Neural cell (in vitro differentiated cells): Measurements from ENCODE around the gene GAS7. TPM values are rescaled to one million over a fixed set of nuclear protein-coding genes. Genes with fewer than 3 reads are reported as not detected.

Source experiments
- H2AFZ ChIP-seq: fragments of 200-600, 300-800 bp; sonication (generic), shearing (Covaris generic); 2 replicates; pipeline ENCODE4 v1.6.0; 2014; ENCODE audit warnings: low read depth, mild to moderate bottlenecking, antibody characterized with exemption, low read length, moderate library complexity
- H3F3A ChIP-seq: fragments of 200-600 bp; shearing (Covaris generic); 2 replicates; pipeline ENCODE4 v1.6.1; 2016; ENCODE audit warnings: mild to moderate bottlenecking, moderate library complexity, mixed read lengths, antibody characterized with exemption, low read length; ENCODE audit not compliant: insufficient read depth, poor library complexity, severe bottlenecking
- H3K27ac ChIP-seq: fragments of 200-600, 300-800 bp; sonication (generic), shearing (Covaris generic); 2 replicates; pipeline ENCODE4 v1.5.1; 2014; ENCODE audit warnings: mild to moderate bottlenecking, low read length, moderate library complexity
- H3K27me3 ChIP-seq: fragments of 300-800, 200-600 bp; sonication (generic), shearing (Covaris generic); 2 replicates; pipeline ENCODE4 v1.6.0; 2014; ENCODE audit warnings: mild to moderate bottlenecking, low read depth, low read length, moderate library complexity; ENCODE audit not compliant: insufficient read depth
- H3K36me3 ChIP-seq: fragments of 300-800, 200-600 bp; sonication (generic), shearing (Covaris generic); 2 replicates; pipeline ENCODE4 v1.5.1; 2014; ENCODE audit warnings: mild to moderate bottlenecking, antibody characterized with exemption, low read length, moderate library complexity; ENCODE audit not compliant: insufficient read depth
- H3K4me2 ChIP-seq: fragments of 300-800, 200-600 bp; sonication (generic), shearing (Covaris generic); 2 replicates; pipeline ENCODE4 v1.6.0; 2014; ENCODE audit warnings: mild to moderate bottlenecking, low read length
- H3K4me3 ChIP-seq: fragments of 300-800, 200-600 bp; sonication (generic), shearing (Covaris generic); 2 replicates; pipeline ENCODE4 v1.5.1; 2014; ENCODE audit warnings: mild to moderate bottlenecking, low read length, moderate library complexity
- H3K79me2 ChIP-seq: fragments of 200-600 bp; shearing (Covaris generic); replicated peaks from 2 replicates; pipeline ENCODE4 v1.6.0; 2014; ENCODE audit warnings: mild to moderate bottlenecking, low read length, moderate library complexity; ENCODE audit not compliant: insufficient read depth
- H3K9ac ChIP-seq: fragments of 300-800, 200-600 bp; sonication (generic), shearing (Covaris generic); 2 replicates; pipeline ENCODE4 v1.6.1; 2016; ENCODE audit warnings: mild to moderate bottlenecking, low read length, mixed read lengths
- H3K9me2 ChIP-seq: fragments of 200-600 bp; shearing (Covaris generic); 2 replicates; pipeline ENCODE4 v1.6.1; 2016; ENCODE audit warnings: mild to moderate bottlenecking, low read length, mixed read lengths; ENCODE audit not compliant: insufficient read depth
- H3K9me3 ChIP-seq: fragments of 200-600, 300-800 bp; sonication (generic), shearing (Covaris generic); 2 replicates; pipeline ENCODE4 v1.6.1; 2016; ENCODE audit warnings: mild to moderate bottlenecking, mixed run types, low read length, moderate library complexity, mixed read lengths
- H4K20me1 ChIP-seq: fragments of 200-600 bp; shearing (Covaris generic); 2 replicates; pipeline ENCODE4 v1.6.1; 2016; ENCODE audit warnings: mild to moderate bottlenecking, mixed run types; ENCODE audit not compliant: insufficient read depth
- CTCF ChIP-seq: fragments of 450-650 bp; IDR thresholded peaks from 2 replicates; pipeline ENCODE4 v1.5.1; 2014; ENCODE audit warnings: antibody characterized with exemption, mild to moderate bottlenecking, moderate library complexity; ENCODE audit not compliant: poor library complexity, severe bottlenecking
- EP300 ChIP-seq: fragments of 450-650 bp; conservative IDR thresholded peaks from 2 replicates; pipeline ENCODE4 v1.6.1; 2014; ENCODE audit warnings: antibody characterized with exemption, mild to moderate bottlenecking, moderate library complexity; ENCODE audit not compliant: poor library complexity, severe bottlenecking
- EZH2 ChIP-seq: fragments of 200-600, 300-800 bp; shearing (Covaris generic), sonication (generic); IDR thresholded peaks from 2 replicates; pipeline ENCODE4 v1.6.1; 2014; ENCODE audit warnings: antibody characterized with exemption, low read length, borderline replicate concordance, mild to moderate bottlenecking; ENCODE audit not compliant: insufficient read depth, poor library complexity, severe bottlenecking
- MXI1 ChIP-seq: fragments of 450-650 bp; conservative IDR thresholded peaks from 2 replicates; pipeline ENCODE4 v1.6.1; 2014; ENCODE audit warnings: antibody characterized with exemption, mild to moderate bottlenecking; ENCODE audit not compliant: poor library complexity, severe bottlenecking
- POLR2AphosphoS5 ChIP-seq: IDR thresholded peaks from 2 replicates; pipeline ENCODE4 v1.6.1; 2012
- RAD21 ChIP-seq: fragments of 450-650 bp; conservative IDR thresholded peaks from 2 replicates; pipeline ENCODE4 v1.6.1; 2014; ENCODE audit warnings: antibody characterized with exemption, mild to moderate bottlenecking, moderate library complexity
- REST ChIP-seq: IDR thresholded peaks from 2 replicates; pipeline ENCODE4 v1.6.1; 2012; ENCODE audit warnings: borderline replicate concordance
- SMC3 ChIP-seq: fragments of 450-650 bp; conservative IDR thresholded peaks from 2 replicates; pipeline ENCODE4 v1.6.1; 2014; ENCODE audit warnings: antibody characterized with exemption, mild to moderate bottlenecking, moderate library complexity; ENCODE audit not compliant: poor library complexity
- TAF1 ChIP-seq: IDR thresholded peaks from 2 replicates; pipeline ENCODE4 v1.6.1; 2012; ENCODE audit warnings: low read depth
- polyA plus RNA-seq: library from polyadenylated mRNA; depleted of rRNA; stranded (reverse); fragments of >200 nt; gene quantifications from 2 replicates; pipeline ENCODE4 v1.2.3, GENCODE V29; 2014

The GAS7 gene
- polyA plus RNA-seq, 1 donor from 2014 or later = 23.6 TPM

GRCh38 chr17:10081571-10082169, 116.7 kb downstream of the GAS7 start:
- Histone ChIP-seq H3K79me2 (no peaks in the 10 kb centered on the region), H3K4me2 (no peak overlapping the region), H2AFZ (no peak overlapping the region), H3K9ac (no peak overlapping the region), H3K4me3 (no peak overlapping the region), H3F3A (no peaks in the 10 kb centered on the region), H3K9me2 (no peaks in the 10 kb centered on the region), H4K20me1 (no peaks in the 10 kb centered on the region), H3K36me3 (no peaks in the 10 kb centered on the region), H3K9me3 (peaks cover 6% of the 10 kb centered on the region), H3K27me3 (no peaks in the 10 kb centered on the region), H3K27ac (no peak overlapping the region)
- TF ChIP-seq MXI1 (no peak), TAF1 (no peak), POLR2AphosphoS5 (no peak)

- TF ChIP-seq POLR2AphosphoS5 = no peak
- no peak for TF ChIP-seq TAF1
- TF ChIP-seq RAD21 = no peak
- no peak for TF ChIP-seq EZH2
- TF ChIP-seq SMC3 = no peak
- TF ChIP-seq REST = no peak
- TF ChIP-seq CTCF = no peak
- TF ChIP-seq MXI1 = no peak
- no peak for TF ChIP-seq EP300
- no peak overlapping the region for H3K9ac ChIP-seq
- H3K36me3 ChIP-seq = no peaks in the 10 kb centered on the region
- no peaks in the 10 kb centered on the region for H4K20me1 ChIP-seq
- no peak overlapping the region for H2AFZ ChIP-seq
- no peaks in the 10 kb centered on the region for H3K79me2 ChIP-seq
- H3K9me3 ChIP-seq = peaks cover 6% of the 10 kb centered on the region
- H3K9me2 ChIP-seq = no peaks in the 10 kb centered on the region
- no peak overlapping the region for H3K4me2 ChIP-seq
- H3K27me3 ChIP-seq = no peaks in the 10 kb centered on the region
- H3F3A ChIP-seq = no peaks in the 10 kb centered on the region
- H3K4me3 ChIP-seq = no peak overlapping the region
- H3K27ac ChIP-seq = no peak overlapping the region
Observed at GRCh38 chr17:10077561-10078299, 120.7 kb downstream of the GAS7 start.
